OCI-LY1 (cell line): ENCODE results near the gene ARMH3.

Experiments used
- H2AFZ ChIP-seq: fragments of 200-600 bp; sonication (generic), shearing (Covaris generic); 2 replicates; pipeline ENCODE4 v1.6.0; 2014; ENCODE audit warnings: antibody characterized with exemption, mild to moderate bottlenecking, low read length
- H3F3A ChIP-seq: fragments of 200-600 bp; sonication (generic), shearing (Covaris generic); 2 replicates; pipeline ENCODE4 v1.6.0; 2014; ENCODE audit warnings: mild to moderate bottlenecking, antibody characterized with exemption, low read length, moderate library complexity; ENCODE audit not compliant: insufficient read depth
- H3K27ac ChIP-seq: fragments of 200-600 bp; sonication (generic); 2 replicates; pipeline ENCODE4 v1.5.1; 2014; ENCODE audit warnings: low read length, mixed run types, mild to moderate bottlenecking, low read depth; ENCODE audit not compliant: poor library complexity, severe bottlenecking
- H3K27me3 ChIP-seq: fragments of 200-600 bp; sonication (generic); 2 replicates; pipeline ENCODE4 v1.6.0; 2014; ENCODE audit warnings: antibody characterized with exemption, mild to moderate bottlenecking, low read length, moderate library complexity; ENCODE audit not compliant: insufficient read depth
- H3K36me3 ChIP-seq: fragments of 200-600 bp; sonication (generic); 2 replicates; pipeline ENCODE4 v1.6.1; 2014; ENCODE audit warnings: mild to moderate bottlenecking, antibody characterized with exemption, low read length, moderate library complexity, mixed read lengths; ENCODE audit not compliant: insufficient read depth
- H3K4me1 ChIP-seq: fragments of 200-600 bp; sonication (generic); 2 replicates; pipeline ENCODE4 v1.5.1; 2014; ENCODE audit warnings: mild to moderate bottlenecking, low read length, moderate library complexity; ENCODE audit not compliant: insufficient read depth, severe bottlenecking
- H3K4me2 ChIP-seq: fragments of 200-600 bp; sonication (generic), shearing (Covaris generic); 2 replicates; pipeline ENCODE4 v1.6.1; 2014; ENCODE audit warnings: low read length
- H3K4me3 ChIP-seq: fragments of 200-600 bp; sonication (generic); 2 replicates; pipeline ENCODE4 v1.5.1; 2014; ENCODE audit warnings: low read length, low read depth, mild to moderate bottlenecking, mixed read lengths; ENCODE audit not compliant: poor library complexity, severe bottlenecking
- H3K79me2 ChIP-seq: fragments of 200-600 bp; shearing (Covaris generic); 2 replicates; pipeline ENCODE4 v1.6.1; 2016; ENCODE audit warnings: mixed run types, low read length, mixed read lengths; ENCODE audit not compliant: insufficient read depth
- H3K9ac ChIP-seq: fragments of 200-600 bp; sonication (generic), shearing (Covaris generic); 2 replicates; pipeline ENCODE4 v1.6.1; 2014; ENCODE audit warnings: mild to moderate bottlenecking, low read length, mixed read lengths
- H3K9me2 ChIP-seq: fragments of 200-600 bp; sonication (generic), shearing (Covaris generic); 2 replicates; pipeline ENCODE4 v1.6.1; 2014; ENCODE audit warnings: low read depth, mild to moderate bottlenecking, low read length, mixed read lengths
- H3K9me3 ChIP-seq: fragments of 200-600 bp; shearing (Covaris generic); 2 replicates; pipeline ENCODE4 v1.6.1; 2014; ENCODE audit warnings: low read length, mixed read lengths
- H4K20me1 ChIP-seq: fragments of 200-600 bp; sonication (generic), shearing (Covaris generic); 2 replicates; pipeline ENCODE4 v1.6.0; 2016; ENCODE audit warnings: mild to moderate bottlenecking, low read length; ENCODE audit not compliant: insufficient read depth
- CTCF ChIP-seq: fragments of 200-600 bp; sonication (generic), shearing (Covaris generic); IDR thresholded peaks from 2 replicates; pipeline ENCODE4 v1.5.1; 2017; ENCODE audit warnings: mild to moderate bottlenecking, antibody characterized with exemption, low read length, moderate library complexity, mixed read lengths
- EZH2 ChIP-seq: fragments of 200-600 bp; sonication (generic), shearing (Covaris generic); IDR thresholded peaks from 2 replicates; pipeline ENCODE4 v1.8.0; 2017; ENCODE audit warnings: borderline replicate concordance, mixed run types, mild to moderate bottlenecking, antibody characterized with exemption, low read length, moderate library complexity, mixed read lengths

ARMH3 gene

GRCh38 chr10:101965075-101965765, 90.8 kb downstream of the ARMH3 start:
- Histone ChIP-seq H3K9me2 (no peaks in the 10 kb centered on the region), H2AFZ (no peak overlapping the region), H3K27ac (no peak overlapping the region), H3F3A (no peaks in the 10 kb centered on the region), H3K4me1 (peaks cover 18% of the 10 kb centered on the region), H3K36me3 (0 out of 2 replicates have a peak, but pooled peaks cover 7% of the 10 kb centered on the region), H3K4me2 (no peak overlapping the region), H3K4me3 (no peak overlapping the region), H3K27me3 (no peaks in the 10 kb centered on the region), H3K79me2 (no peaks in the 10 kb centered on the region), H4K20me1 (no peaks in the 10 kb centered on the region), H3K9ac (no peak overlapping the region), H3K9me3 (no peaks in the 10 kb centered on the region)
- TF ChIP-seq CTCF (no peak), EZH2 (no peak)

- Histone ChIP-seq H2AFZ (no peak overlapping the region), H3K4me3 (no peak overlapping the region), H3K9me3 (no peaks in the 10 kb centered on the region), H3K4me2 (no peak overlapping the region), H3K36me3 (no peaks in the 10 kb centered on the region), H3F3A (no peaks in the 10 kb centered on the region), H3K27me3 (no peaks in the 10 kb centered on the region), H4K20me1 (no peaks in the 10 kb centered on the region), H3K9ac (no peak overlapping the region), H3K9me2 (no peaks in the 10 kb centered on the region), H3K79me2 (no peaks in the 10 kb centered on the region), H3K4me1 (no peaks in the 10 kb centered on the region), H3K27ac (no peak overlapping the region)
- TF ChIP-seq CTCF (no peak), EZH2 (no peak)
Measured at GRCh38 chr10:101961591-101962498, 94.1 kb downstream of the ARMH3 start.

- Histone ChIP-seq H3K79me2 (no peaks in the 10 kb centered on the region), H3K36me3 (no peaks in the 10 kb centered on the region), H4K20me1 (no peaks in the 10 kb centered on the region), H3K9ac (no peak overlapping the region), H2AFZ (no peak overlapping the region), H3K4me3 (no peak overlapping the region), H3K9me2 (no peaks in the 10 kb centered on the region), H3K27me3 (no peaks in the 10 kb centered on the region), H3K9me3 (no peaks in the 10 kb centered on the region), H3F3A (no peaks in the 10 kb centered on the region), H3K4me2 (no peak overlapping the region), H3K4me1 (no peaks in the 10 kb centered on the region), H3K27ac (no peak overlapping the region)
- no peak for TF ChIP-seq CTCF
- TF ChIP-seq EZH2: no peak
Measured at GRCh38 chr10:101960879-101961395, 95.0 kb downstream of the ARMH3 start.
